Smooth muscle cell (in vitro differentiated cells): ENCODE data around the gene LGALS14. TPM values are rescaled to one million over a fixed set of nuclear protein-coding genes. Genes with fewer than 3 reads are reported as not detected.

ENCODE experiments used
- DNase-seq: peaks from one replicate; lab custom pipeline; 2025; ENCODE audit not compliant: unreplicated experiment; lab: John Stamatoyannopoulos, UW
- H2AFZ ChIP-seq: fragments of 200-600 bp; sonication (generic); 2 replicates; pipeline ENCODE4 v1.6.0; 2016; ENCODE audit warnings: antibody characterized with exemption, low read depth, mild to moderate bottlenecking
- H3F3A ChIP-seq: fragments of 200-600 bp; sonication (generic); 2 replicates; pipeline ENCODE4 v1.6.0; 2017; ENCODE audit warnings: antibody characterized with exemption, low read depth
- H3K27ac ChIP-seq: fragments of 200-600 bp; sonication (generic); 2 replicates; pipeline ENCODE4 v1.5.1; 2016; ENCODE audit warnings: low read depth, mild to moderate bottlenecking
- H3K27me3 ChIP-seq: fragments of 200-600 bp; sonication (generic); 2 replicates; pipeline ENCODE4 v1.6.1; 2016; ENCODE audit warnings: low read depth, mild to moderate bottlenecking
- H3K36me3 ChIP-seq: fragments of 200-600 bp; sonication (generic); 2 replicates; pipeline ENCODE4 v1.5.1; 2016; ENCODE audit warnings: low read depth
- H3K4me1 ChIP-seq: fragments of 200-600 bp; sonication (generic); 2 replicates; pipeline ENCODE4 v1.5.1; 2016; ENCODE audit warnings: low read depth
- H3K4me2 ChIP-seq: fragments of 200-600 bp; sonication (generic); 2 replicates; pipeline ENCODE4 v1.6.0; 2016; ENCODE audit warnings: mild to moderate bottlenecking
- H3K4me3 ChIP-seq: fragments of 200-600 bp; sonication (generic); 2 replicates; pipeline ENCODE4 v1.5.1; 2016; ENCODE audit warnings: mild to moderate bottlenecking
- H3K79me2 ChIP-seq: fragments of 200-600 bp; sonication (generic); 2 replicates; pipeline ENCODE4 v1.6.0; 2016; ENCODE audit warnings: low read depth, mild to moderate bottlenecking
- H3K9ac ChIP-seq: fragments of 200-600 bp; sonication (generic); 2 replicates; pipeline ENCODE4 v1.6.0; 2016; ENCODE audit warnings: low read depth
- H3K9me3 ChIP-seq: fragments of 200-600 bp; sonication (generic); replicated peaks from 2 replicates; pipeline ENCODE4 v1.5.1; 2016; ENCODE audit warnings: low read depth
- H4K20me1 ChIP-seq: fragments of 200-600 bp; sonication (generic); 2 replicates; pipeline ENCODE4 v1.6.0; 2016; ENCODE audit warnings: low read depth
- WGBS: methylation state at CpG from one replicate; pipeline ENCODE4 v1.1.7; 2016; ENCODE audit warnings: low lambda C conversion rate; 5-methylcytosine and 5-hydroxymethylcytosine counted together
- polyA plus RNA-seq: library from polyadenylated mRNA; unstranded; fragments of >200 nt; fragmentation: Nextera tagmentation; extraction: Ambion mirVana; gene quantifications from 2 replicates; pipeline ENCODE4 v1.2.1, GENCODE V29; 2016
- total RNA-seq: library from RNA; depleted of rRNA; stranded (reverse); fragments of >200 nt; gene quantifications from 2 replicates; pipeline ENCODE4 v1.2.3, GENCODE V29; 2014
- TF ChIP-seq, protein P1 (sequence below): fragments of 200-600 bp; sonication (generic); IDR thresholded peaks from 2 replicates; pipeline ENCODE4 v1.5.1; 2017; ENCODE audit warnings: borderline replicate concordance, mild to moderate bottlenecking, antibody characterized with exemption; ENCODE audit not compliant: insufficient read depth, poor library complexity, severe bottlenecking

Gene LGALS14
- total and polyA plus RNA-seq, 2 experiments from 2014 or later: not detected

DNA sequence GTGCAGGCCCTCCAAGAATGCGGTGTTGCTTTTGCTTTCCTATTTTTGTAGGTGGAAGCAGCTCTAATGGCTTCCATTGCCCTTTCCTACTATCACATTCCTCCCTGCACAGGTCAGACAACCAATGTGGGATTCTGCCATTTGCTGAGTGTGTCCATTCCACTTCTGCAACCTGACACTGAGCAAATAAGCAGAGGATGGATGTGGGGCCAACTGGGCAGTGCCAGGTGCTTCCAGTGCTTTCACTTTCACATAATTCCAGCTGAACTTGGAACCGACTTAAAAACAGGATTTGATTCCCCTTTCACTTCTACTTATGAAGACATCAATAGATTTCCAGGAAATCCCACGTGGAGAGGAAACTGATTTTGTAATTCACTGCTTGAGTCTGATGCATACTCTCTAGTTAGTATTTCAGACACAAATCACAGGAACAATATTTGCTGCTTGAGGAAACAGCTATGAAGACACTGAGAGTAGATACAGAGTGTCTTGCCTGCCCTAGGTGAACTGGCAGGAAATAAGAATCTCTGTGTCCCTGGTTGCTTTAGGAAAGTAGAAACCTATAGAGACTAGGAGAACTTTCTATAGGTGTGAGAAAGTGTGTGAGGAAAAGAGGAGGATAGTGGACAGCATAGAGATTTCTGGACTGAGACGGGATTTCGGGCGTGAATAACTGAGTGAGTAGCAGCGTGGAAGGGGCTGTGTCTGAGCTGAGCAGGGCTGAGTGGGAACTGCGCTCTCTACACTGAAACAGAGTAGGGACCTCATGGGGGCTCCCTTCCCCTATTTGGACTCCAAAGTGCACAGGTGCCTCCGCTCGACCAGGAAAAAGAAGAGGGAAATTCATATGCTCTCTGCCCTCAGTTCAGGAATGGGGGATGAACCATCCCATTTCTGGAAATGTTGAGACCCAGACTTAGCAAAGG, 26.1 kb upstream of the LGALS14 start:
- no peak for DNase-seq
- WGBS: 84% methylated on average over 10 of the region's 10 CpGs
- Histone ChIP-seq H3K79me2 (no peaks in the 10 kb centered on the region), H3K9me3 (no peaks in the 10 kb centered on the region), H3K27ac (no peak overlapping the region), H3K4me1 (no peaks in the 10 kb centered on the region), H3K9ac (no peak overlapping the region), H3K4me2 (no peak overlapping the region), H3K27me3 (no peaks in the 10 kb centered on the region), H2AFZ (no peak overlapping the region), H4K20me1 (no peaks in the 10 kb centered on the region), H3K36me3 (no peaks in the 10 kb centered on the region), H3F3A (no peaks in the 10 kb centered on the region), H3K4me3 (no peak overlapping the region)
- TF ChIP-seq, protein P1, sequence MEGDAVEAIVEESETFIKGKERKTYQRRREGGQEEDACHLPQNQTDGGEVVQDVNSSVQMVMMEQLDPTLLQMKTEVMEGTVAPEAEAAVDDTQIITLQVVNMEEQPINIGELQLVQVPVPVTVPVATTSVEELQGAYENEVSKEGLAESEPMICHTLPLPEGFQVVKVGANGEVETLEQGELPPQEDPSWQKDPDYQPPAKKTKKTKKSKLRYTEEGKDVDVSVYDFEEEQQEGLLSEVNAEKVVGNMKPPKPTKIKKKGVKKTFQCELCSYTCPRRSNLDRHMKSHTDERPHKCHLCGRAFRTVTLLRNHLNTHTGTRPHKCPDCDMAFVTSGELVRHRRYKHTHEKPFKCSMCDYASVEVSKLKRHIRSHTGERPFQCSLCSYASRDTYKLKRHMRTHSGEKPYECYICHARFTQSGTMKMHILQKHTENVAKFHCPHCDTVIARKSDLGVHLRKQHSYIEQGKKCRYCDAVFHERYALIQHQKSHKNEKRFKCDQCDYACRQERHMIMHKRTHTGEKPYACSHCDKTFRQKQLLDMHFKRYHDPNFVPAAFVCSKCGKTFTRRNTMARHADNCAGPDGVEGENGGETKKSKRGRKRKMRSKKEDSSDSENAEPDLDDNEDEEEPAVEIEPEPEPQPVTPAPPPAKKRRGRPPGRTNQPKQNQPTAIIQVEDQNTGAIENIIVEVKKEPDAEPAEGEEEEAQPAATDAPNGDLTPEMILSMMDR: no peak

DNA sequence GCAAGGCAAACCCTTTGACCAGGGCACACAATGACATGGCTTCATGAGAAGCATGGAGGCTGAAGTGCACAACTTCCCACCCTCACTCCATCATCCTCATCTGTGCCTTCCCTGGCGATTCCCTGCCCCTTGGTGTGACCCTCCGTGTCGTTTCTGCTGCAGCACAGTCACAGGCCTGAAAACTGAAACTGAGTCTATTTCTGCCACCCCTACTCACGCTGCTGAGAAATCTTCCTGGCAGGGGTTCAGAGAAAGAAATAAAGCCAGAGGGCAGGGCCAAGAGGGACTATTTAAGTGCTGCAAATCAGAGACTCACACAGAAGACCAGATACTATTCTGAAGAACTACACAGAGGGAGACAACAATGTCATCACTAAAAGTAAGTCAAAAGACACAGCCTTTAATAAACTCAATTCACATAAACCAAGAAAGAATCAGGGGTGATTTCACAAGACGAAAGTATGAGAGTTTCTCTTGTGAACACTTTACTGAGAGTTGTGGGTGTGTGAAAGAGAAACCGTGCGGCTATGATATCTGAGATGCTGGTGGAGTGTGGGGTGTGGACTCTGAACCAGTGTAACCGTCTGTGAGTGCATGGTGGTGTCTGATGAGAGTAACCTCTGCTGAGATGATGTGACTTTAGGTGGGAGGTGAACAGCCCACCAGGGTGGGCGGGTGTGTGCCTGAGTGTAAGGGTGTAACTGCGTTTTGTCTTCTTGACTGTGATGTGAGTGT, 25.1 kb upstream of the LGALS14 start:
- no peaks in the 10 kb centered on the region for H3K36me3 ChIP-seq
- H3K4me2 ChIP-seq: no peak overlapping the region
- H3K27me3 ChIP-seq: no peaks in the 10 kb centered on the region
- no peaks in the 10 kb centered on the region for H3K9me3 ChIP-seq
- no peak overlapping the region for H3K9ac ChIP-seq
- H4K20me1 ChIP-seq: no peaks in the 10 kb centered on the region
- no peaks in the 10 kb centered on the region for H3K79me2 ChIP-seq
- H3K4me3 ChIP-seq: no peak overlapping the region
- no peak overlapping the region for H2AFZ ChIP-seq
- H3F3A ChIP-seq: no peaks in the 10 kb centered on the region
- no peaks in the 10 kb centered on the region for H3K4me1 ChIP-seq
- H3K27ac ChIP-seq: no peak overlapping the region
- no peak for DNase-seq
- WGBS: 82% methylated on average over 10 of the region's 10 CpGs
- TF ChIP-seq, protein P1: no peak

DNA sequence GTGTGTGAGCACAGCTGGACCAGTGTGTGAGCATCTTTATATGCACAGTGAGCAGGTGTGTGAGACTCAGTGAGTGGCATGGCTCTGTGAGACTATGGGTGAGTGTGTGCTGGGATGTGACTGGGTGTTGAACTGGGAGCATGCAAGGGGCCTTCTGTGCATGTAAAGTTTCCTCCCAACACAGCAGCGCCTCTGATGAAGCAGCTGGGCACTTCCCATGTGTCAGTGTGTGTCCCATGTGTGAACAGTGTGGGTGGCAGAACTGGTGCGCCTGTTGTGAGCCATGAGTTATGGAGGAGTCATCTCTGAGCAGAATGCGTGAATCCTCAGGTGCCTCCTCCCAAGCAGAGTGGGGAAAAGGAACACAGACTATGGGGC, 24.5 kb upstream of the LGALS14 start:
- H3K27ac ChIP-seq: no peak overlapping the region
- H3K4me2 ChIP-seq: no peak overlapping the region
- no peaks in the 10 kb centered on the region for H3F3A ChIP-seq
- TF ChIP-seq, protein P1: no peak
- no peaks in the 10 kb centered on the region for H3K4me1 ChIP-seq
- H2AFZ ChIP-seq: no peak overlapping the region
- H4K20me1 ChIP-seq: no peaks in the 10 kb centered on the region
- no peaks in the 10 kb centered on the region for H3K27me3 ChIP-seq
- no peaks in the 10 kb centered on the region for H3K9me3 ChIP-seq
- WGBS: 97% methylated on average over 3 of the region's 3 CpGs
- no peak overlapping the region for H3K4me3 ChIP-seq
- H3K79me2 ChIP-seq: no peaks in the 10 kb centered on the region
- H3K9ac ChIP-seq: no peak overlapping the region
- no peak for DNase-seq
- no peaks in the 10 kb centered on the region for H3K36me3 ChIP-seq
